ENCODE results near the gene HEPN1.

Gene HEPN1

DNA sequence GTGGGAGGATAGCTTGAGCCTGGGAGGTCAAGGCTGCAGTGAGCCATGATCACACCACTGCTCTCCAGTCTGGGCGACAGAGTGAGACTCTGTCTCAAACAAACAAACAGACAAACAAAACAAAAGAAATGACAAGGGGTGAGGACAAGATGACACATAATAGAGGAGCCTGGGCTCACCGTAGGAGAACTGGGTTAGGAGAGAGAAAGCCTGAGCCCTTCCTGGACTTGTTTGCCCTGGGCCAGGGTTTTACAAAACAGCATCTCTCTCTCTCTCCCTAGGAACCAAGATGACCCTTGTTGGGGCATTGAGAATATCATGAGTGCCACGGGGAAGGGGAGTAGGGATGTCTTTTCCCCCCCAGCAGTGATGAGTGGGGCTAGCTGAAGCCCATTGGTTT lies 38.1 kb upstream of the HEPN1 start:
- Mint-ChIP-seq H3K4me3 (peak overlapping the region in 1 of 3 experiments; percentile 14), H3K9me3 (no peaks in the 10 kb centered on the region), H3K27me3 (ENCODE audit: low read depth) (peaks cover 9% of the 10 kb centered on the region), H3K4me1 (peaks cover 29% of the 10 kb centered on the region), H3K36me3 (ENCODE audit: low read depth) (no peaks in the 10 kb centered on the region), H3K27ac (no peak overlapping the region)
- TF ChIP-seq, protein P1, sequence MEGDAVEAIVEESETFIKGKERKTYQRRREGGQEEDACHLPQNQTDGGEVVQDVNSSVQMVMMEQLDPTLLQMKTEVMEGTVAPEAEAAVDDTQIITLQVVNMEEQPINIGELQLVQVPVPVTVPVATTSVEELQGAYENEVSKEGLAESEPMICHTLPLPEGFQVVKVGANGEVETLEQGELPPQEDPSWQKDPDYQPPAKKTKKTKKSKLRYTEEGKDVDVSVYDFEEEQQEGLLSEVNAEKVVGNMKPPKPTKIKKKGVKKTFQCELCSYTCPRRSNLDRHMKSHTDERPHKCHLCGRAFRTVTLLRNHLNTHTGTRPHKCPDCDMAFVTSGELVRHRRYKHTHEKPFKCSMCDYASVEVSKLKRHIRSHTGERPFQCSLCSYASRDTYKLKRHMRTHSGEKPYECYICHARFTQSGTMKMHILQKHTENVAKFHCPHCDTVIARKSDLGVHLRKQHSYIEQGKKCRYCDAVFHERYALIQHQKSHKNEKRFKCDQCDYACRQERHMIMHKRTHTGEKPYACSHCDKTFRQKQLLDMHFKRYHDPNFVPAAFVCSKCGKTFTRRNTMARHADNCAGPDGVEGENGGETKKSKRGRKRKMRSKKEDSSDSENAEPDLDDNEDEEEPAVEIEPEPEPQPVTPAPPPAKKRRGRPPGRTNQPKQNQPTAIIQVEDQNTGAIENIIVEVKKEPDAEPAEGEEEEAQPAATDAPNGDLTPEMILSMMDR (IDR thresholded peaks at IDR 0.05; ENCODE audit: unreplicated experiment in 3 of 3), result no peak

DNA sequence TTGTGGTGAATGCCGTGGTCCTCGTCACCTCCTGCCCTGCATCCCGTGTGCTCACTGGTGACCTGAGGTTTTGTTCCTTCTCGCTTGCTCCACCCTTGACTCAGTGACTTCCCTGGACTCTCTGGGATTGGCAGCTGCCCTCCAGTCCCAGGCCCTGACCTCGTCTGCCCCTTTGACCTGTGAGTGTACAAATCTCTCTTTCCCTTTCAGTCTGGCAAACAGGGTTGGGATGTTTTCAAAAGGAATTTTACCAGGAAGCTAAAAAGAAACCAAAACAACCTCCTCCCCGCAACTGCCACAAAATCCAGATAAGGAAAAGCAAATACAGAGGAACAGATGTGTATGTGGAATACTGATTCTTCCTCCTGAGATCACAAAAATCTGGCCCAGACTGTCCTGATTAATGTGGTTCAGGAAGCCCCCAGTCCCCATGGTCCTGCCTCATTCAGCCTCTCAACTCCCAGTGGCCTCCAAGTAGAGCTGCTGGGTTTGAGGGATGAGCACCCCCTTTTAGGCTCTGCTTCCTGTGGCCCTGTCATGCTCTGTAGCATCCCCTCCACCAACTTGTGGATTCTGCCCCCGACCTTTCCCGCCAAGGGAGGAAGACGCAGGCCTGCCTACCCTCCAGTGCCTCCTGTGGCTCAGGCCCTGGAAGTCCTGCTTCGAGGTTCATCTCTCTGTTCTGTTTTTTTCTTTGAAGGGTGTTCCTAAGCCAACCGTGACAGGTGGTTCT lies 36.5 kb upstream of the HEPN1 start:
- Mint-ChIP-seq H3K4me3 (peak overlapping the region in 1 of 3 experiments; percentile 23), H3K27ac (peak overlapping the region; percentile 41 to 71 (median 56)), H3K9me3 (no peaks in the 10 kb centered on the region)

DNA sequence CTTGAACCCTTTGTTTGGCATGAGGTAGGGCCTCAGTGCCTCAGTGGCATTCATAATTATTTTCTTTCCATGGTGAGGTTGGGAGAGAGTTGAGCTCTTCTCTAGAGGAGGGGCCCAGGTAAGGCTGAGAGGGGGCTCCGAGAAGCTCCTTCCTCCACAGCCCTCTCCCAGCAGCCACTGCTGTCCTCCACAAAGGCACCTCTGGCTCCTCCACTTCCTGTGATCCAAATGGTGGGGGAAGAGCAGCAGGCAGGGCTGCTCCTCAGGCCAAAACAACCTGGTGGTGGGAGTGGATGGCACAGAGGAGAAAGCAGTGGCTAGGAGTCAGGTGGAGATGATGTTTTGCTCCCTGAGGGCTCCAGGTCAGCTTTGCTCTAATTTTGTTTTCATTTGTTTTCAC lies 34.7 kb upstream of the HEPN1 start:
- no peaks in the 10 kb centered on the region for H3K36me3 Mint-ChIP-seq (ENCODE audit: low read depth)
- peak overlapping the region in 1 of 3 experiments; percentile 37 for H3K27ac Mint-ChIP-seq
- H3K27me3 Mint-ChIP-seq (ENCODE audit: low read depth), result peaks cover 10% of the 10 kb centered on the region
- TF ChIP-seq, protein P1 (IDR thresholded peaks at IDR 0.05; ENCODE audit: unreplicated experiment in 3 of 3), result no peak
- H3K4me1 Mint-ChIP-seq, result peaks cover 43% of the 10 kb centered on the region
- H3K9me3 Mint-ChIP-seq, result no peaks in the 10 kb centered on the region
- H3K4me3 Mint-ChIP-seq, result no peak overlapping the region

More for the DNA sequence above, 36.5 kb upstream of the HEPN1 start:
- Mint-ChIP-seq H3K27me3 (ENCODE audit: low read depth) (peaks cover 4% of the 10 kb centered on the region), H3K4me1 (peaks cover 29% of the 10 kb centered on the region), H3K36me3 (ENCODE audit: low read depth) (no peaks in the 10 kb centered on the region)
- TF ChIP-seq, protein P1 (IDR thresholded peaks at IDR 0.05; ENCODE audit: unreplicated experiment in 3 of 3), result no peak

DNA sequence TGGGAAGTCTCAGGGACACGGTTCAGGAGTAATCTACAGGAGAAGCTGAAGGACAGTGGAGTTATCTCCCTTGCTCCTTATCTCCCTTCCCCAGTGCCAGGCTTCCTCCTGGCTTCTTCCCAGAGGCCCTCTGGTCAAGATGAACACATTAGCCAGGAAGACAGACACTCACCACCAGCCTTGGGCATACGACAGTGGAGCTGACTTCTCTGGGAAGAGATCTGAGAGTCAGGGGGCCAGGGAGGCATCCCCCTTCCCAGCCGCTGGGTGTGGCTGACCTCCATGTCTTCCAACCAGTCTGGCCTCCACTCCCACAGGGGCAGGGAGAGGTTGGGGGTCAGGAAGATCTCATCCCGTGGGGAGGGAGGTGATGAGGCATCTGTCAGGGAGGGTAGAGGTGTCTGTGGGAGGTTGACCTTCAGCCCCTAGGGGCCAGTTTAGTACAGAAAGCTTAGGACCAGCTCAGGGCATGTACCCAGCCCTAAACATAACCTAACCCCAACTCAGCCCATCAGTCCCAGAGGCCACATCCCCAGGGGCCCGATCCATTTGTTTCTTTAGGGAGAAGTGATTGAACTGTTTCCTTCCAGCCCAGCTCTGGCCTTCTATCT lies 34.1 kb upstream of the HEPN1 start:
- Mint-ChIP-seq H3K9me3 (no peaks in the 10 kb centered on the region), H3K27me3 (ENCODE audit: low read depth) (peaks cover 10% of the 10 kb centered on the region), H3K4me3 (no peak overlapping the region), H3K4me1 (peaks cover 49% of the 10 kb centered on the region), H3K36me3 (ENCODE audit: low read depth) (no peaks in the 10 kb centered on the region), H3K27ac (no peak overlapping the region)
- TF ChIP-seq, protein P1 (IDR thresholded peaks at IDR 0.05; ENCODE audit: unreplicated experiment in 3 of 3), result no peak

DNA sequence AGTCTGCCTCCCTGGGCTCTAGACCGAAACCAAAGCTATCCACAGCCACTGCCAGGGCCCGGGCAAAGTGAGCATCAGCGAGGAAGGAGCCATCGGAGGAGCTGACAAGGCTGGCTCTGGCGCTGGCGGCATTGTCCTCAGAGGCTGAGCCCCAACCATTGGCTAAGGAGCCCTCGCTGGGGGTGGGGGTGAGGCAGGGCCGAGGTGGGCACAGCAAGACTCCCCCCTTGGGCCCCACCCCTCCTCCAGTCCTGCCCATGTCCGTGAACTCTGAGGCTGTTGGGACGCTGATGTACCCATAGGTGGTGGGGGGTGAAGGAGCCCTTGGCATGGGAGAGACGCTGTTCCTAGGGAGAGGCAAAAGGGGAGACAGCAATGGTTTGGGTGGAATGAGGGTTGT lies 32.6 kb upstream of the HEPN1 start:
- TF ChIP-seq, protein P1 (IDR thresholded peaks at IDR 0.05; ENCODE audit: unreplicated experiment in 3 of 3), result no peak
- Mint-ChIP-seq H3K9me3 (no peaks in the 10 kb centered on the region), H3K4me3 (no peak overlapping the region), H3K27me3 (ENCODE audit: low read depth) (peaks cover 6% of the 10 kb centered on the region), H3K27ac (peak overlapping the region in 2 of 3 experiments; percentile 8 to 75), H3K36me3 (ENCODE audit: low read depth) (no peaks in the 10 kb centered on the region), H3K4me1 (peaks cover 60% of the 10 kb centered on the region)

Measured in nephron (organoid).